Suprapubic skin (tissue), 4 donors: ENCODE data around the gene PRPSAP1. TPM values are rescaled to one million over a fixed set of nuclear protein-coding genes. Genes with fewer than 3 reads are reported as not detected.

Source experiments
- DNase-seq, 2 donors: peaks; one replicate each; pipeline ENCODE4 v3.0.0-alpha.2; 2019; ENCODE audit warnings: low spot score in 2 of 2
- H3K27ac ChIP-seq: fragments of 200-600 bp; sonication (generic); one replicate; pipeline ENCODE4 v1.5.1; 2019
- H3K27me3 ChIP-seq: fragments of 200-600 bp; sonication (generic); one replicate; pipeline ENCODE4 v1.5.1; 2019
- H3K36me3 ChIP-seq: fragments of 200-600 bp; sonication (generic); one replicate; pipeline ENCODE4 v1.5.1; 2019
- H3K4me1 ChIP-seq: fragments of 200-600 bp; sonication (generic); one replicate; pipeline ENCODE4 v1.5.1; 2019
- H3K4me3 ChIP-seq: fragments of 200-600 bp; sonication (generic); one replicate; pipeline ENCODE4 v1.5.1; 2019; ENCODE audit warnings: mild to moderate bottlenecking
- H3K9me3 ChIP-seq: fragments of 200-600 bp; sonication (generic); one replicate; pipeline ENCODE4 v1.5.1; 2019
- EP300 ChIP-seq: sonication (generic); formaldehyde crosslinking; IDR thresholded peaks from one replicate; pipeline ENCODE4 v1.6.1; 2017; ENCODE audit warnings: antibody characterized with exemption
- POLR2A ChIP-seq, 2 donors: fragments of 450-650 bp; IDR thresholded peaks; one replicate each; pipeline ENCODE4 v1.6.1; 2017; ENCODE audit warnings: antibody characterized with exemption in 2 of 2, mild to moderate bottlenecking in 2 of 2, moderate library complexity in 2 of 2
- POLR2AphosphoS5 ChIP-seq, 3 donors: sonication (generic); formaldehyde crosslinking; IDR thresholded peaks; one replicate each; pipeline ENCODE4 v1.6.1; 2017; ENCODE audit warnings: antibody characterized with exemption in 3 of 3
- WGBS: methylation state at CpG from one replicate; pipeline ENCODE4 v1.1.5; 2018; 5-methylcytosine and 5-hydroxymethylcytosine counted together
- total RNA-seq, 4 donors: library from RNA; depleted of rRNA; stranded (reverse); fragments of >200 nt; gene quantifications; one replicate each; pipeline ENCODE4 v1.1.0, GENCODE V29; 2016
- TF ChIP-seq, protein P1 (sequence below), 2 donors: fragments of 200-600 bp in 1 of 2; fragments of 450-650 bp in 1 of 2; sonication (generic) in 1 of 2; IDR thresholded peaks; one replicate each; pipeline ENCODE4 v1.5.1; 2016 to 2019; ENCODE audit warnings: antibody characterized with exemption in 2 of 2, mild to moderate bottlenecking in 1 of 2, moderate library complexity in 1 of 2

PRPSAP1 gene
- total RNA-seq, 4 donors from 2014 or later: 47.3 to 83.9 (median 63.8) TPM

DNA sequence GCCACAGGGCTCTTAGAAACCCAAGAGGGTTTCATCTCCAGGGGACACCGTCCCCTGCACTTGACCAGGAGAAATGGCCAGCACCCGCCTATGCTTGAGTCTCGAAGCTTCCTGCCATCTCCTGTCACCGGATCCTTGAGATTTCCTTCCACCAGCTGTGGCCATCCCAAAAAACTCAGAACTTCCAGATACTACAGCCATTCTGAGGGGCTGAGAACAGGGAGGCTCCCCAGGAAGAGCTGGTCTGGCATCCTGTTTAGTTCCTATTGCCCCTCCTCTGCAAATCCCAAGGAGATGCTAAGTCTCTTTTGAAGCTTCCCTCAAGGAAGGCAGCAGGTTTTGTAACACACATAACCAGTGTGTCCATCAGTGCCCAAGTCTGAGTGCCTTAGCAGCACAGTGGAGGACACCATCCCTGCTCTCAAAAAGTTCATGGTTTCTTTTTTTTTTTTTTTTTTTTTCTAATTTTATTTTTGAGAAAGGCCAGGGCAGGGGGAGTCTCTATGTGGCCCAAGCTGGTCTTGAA lies 86.6 kb downstream of the PRPSAP1 start:
- H3K27me3 ChIP-seq: no peaks in the 10 kb centered on the region
- peaks cover 15% of the 10 kb centered on the region for H3K36me3 ChIP-seq
- 62% methylated on average over 4 of the region's 4 CpGs for WGBS
- peak overlapping the region; percentile 98 for H3K27ac ChIP-seq
- peaks cover 80% of the 10 kb centered on the region for H3K4me1 ChIP-seq
- TF ChIP-seq POLR2AphosphoS5 (IDR thresholded peaks at IDR 0.05) (no peak), POLR2A (IDR thresholded peaks at IDR 0.05) (no peak), EP300 (no peak)
- TF ChIP-seq, protein P1, sequence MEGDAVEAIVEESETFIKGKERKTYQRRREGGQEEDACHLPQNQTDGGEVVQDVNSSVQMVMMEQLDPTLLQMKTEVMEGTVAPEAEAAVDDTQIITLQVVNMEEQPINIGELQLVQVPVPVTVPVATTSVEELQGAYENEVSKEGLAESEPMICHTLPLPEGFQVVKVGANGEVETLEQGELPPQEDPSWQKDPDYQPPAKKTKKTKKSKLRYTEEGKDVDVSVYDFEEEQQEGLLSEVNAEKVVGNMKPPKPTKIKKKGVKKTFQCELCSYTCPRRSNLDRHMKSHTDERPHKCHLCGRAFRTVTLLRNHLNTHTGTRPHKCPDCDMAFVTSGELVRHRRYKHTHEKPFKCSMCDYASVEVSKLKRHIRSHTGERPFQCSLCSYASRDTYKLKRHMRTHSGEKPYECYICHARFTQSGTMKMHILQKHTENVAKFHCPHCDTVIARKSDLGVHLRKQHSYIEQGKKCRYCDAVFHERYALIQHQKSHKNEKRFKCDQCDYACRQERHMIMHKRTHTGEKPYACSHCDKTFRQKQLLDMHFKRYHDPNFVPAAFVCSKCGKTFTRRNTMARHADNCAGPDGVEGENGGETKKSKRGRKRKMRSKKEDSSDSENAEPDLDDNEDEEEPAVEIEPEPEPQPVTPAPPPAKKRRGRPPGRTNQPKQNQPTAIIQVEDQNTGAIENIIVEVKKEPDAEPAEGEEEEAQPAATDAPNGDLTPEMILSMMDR (IDR thresholded peaks at IDR 0.05): no peak
- no peaks in the 10 kb centered on the region for H3K9me3 ChIP-seq
- DNase-seq: no peak
- H3K4me3 ChIP-seq: peak overlapping the region; percentile 88

DNA sequence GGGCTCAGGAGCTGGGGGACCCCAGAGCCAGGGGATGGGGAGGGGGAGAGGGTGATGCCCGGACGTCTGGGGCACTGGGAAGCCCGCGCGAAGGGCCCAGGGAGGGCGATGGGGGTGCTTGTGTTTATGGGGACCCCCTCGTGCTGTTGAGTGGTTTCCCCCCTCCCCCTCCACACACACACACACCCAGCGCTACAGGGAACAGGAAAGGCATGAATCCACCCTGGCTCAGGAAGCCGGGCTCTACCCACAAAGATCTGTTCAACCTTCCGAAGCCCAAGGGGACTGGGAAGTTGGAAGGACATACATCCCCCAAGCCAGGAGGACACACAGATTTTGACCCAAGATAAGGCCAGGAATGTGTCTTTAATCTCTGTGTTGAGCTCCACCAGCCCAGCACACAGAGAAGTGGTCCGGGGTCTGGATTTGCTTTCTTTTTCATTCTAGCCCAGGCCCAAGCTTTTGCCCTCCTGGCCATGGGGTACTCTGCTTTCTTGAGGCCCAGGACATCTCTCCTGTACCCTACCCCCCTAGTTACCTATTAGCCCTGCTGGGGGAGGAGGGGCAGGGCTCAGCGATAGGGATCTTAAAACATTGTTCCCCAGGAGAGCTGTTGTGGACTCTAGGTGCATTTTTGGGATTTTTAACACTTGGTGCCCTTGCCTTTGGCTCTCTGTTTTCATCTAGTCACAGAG lies 87.3 kb downstream of the PRPSAP1 start:
- H3K27ac ChIP-seq: peak overlapping the region; percentile 98
- peak overlapping the region; percentile 88 for H3K4me3 ChIP-seq
- H3K9me3 ChIP-seq: no peaks in the 10 kb centered on the region
- DNase-seq: no peak
- WGBS: 6% methylated on average over 9 of the region's 12 CpGs
- no peaks in the 10 kb centered on the region for H3K27me3 ChIP-seq
- H3K36me3 ChIP-seq: peaks cover 15% of the 10 kb centered on the region
- TF ChIP-seq, protein P1 (IDR thresholded peaks at IDR 0.05): no peak
- TF ChIP-seq POLR2AphosphoS5 (IDR thresholded peaks at IDR 0.05) (no peak), EP300 (no peak), POLR2A (IDR thresholded peaks at IDR 0.05) (no peak)
- peaks cover 79% of the 10 kb centered on the region for H3K4me1 ChIP-seq

DNA sequence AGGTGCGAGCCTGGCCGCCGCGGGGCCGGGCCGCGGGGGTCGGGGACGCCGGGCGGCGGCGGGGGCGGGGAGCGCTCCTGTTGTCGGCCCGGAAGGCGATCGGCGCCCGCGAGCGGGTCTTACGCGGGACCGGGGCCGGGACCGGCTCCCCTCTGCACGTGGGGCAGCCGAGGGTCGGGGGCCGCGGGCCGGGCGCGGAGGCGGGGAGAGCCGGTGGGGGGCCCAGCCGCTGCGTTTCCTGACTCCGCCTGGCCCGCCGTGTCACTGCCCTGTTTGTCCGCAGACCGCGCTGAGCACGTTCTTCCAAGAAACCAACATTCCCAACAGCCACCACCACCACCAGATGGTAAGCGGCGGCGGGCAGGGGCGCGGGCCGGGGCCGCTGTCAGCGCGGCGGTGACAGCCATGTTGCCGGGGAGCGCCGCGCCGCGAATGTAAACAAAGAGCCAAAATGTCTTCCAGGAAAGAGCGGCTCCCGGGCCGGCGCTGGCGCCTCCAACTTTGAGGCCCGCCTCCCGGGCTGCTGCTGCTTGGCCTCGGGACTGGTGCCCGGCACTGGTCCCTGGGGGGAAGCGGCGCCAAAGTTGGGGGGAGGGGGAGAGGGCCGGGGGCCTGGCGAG lies 88.0 kb downstream of the PRPSAP1 start:
- peak overlapping the region; percentile 98 for H3K27ac ChIP-seq
- peak overlapping the region; percentile 88 for H3K4me3 ChIP-seq
- no peaks in the 10 kb centered on the region for H3K9me3 ChIP-seq
- WGBS: no CpG with 5 or more reads among the region's 76 CpGs
- H3K36me3 ChIP-seq: peaks cover 11% of the 10 kb centered on the region
- no peaks in the 10 kb centered on the region for H3K27me3 ChIP-seq
- DNase-seq: peak in 1 of 2 donors; percentile 81
- peaks cover 73% of the 10 kb centered on the region for H3K4me1 ChIP-seq
- no peak for TF ChIP-seq EP300
- TF ChIP-seq POLR2AphosphoS5 (IDR thresholded peaks at IDR 0.05): peak in 1 of 3 donors; percentile 27

DNA sequence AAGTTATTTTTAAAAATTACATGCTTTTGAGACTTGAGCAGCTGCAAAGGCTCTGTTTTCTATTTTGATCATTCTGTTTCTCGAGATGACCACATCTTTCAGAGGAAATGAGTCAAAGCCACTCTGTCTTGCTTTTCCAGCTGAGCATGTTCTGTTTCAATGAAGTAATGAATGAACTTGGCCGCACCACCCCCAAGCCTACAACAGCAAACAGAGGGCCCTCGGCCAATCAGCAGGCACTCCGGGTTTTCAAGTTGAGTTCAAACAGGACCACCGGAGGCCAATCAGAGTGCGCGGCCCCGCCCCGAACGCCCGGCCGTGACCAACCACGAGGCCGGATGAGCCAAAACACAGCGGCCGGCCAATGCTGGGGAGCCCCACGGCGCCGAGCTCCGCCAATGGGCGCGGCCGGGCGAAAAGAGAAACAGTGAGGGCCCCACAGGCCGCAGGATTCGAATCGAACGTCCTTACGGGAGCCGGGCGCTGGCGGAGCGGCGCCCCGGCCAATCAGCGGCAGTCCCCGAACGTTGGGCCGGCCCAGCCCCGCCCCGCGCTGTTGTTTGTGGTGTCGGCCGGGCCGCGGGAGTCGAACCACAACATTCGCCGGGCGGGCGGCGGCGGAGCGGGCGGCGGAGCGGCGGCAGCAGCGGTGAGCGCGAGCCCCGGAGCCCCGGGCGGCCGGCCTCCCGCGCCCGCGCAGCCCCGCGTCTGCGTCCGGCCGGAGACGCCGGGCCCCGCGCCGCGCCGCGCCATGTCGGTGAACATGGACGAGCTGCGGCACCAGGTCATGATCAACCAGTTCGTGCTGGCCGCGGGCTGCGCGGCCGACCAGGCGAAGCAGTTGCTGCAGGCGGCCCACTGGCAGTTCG lies 88.7 kb downstream of the PRPSAP1 start, which contains the start of gene UBALD2:
TSS of gene UBALD2 (plus strand) at position 594 of the 869 bp plus-strand sequence. CDS start at position 752, 158 bp downstream.
- no peaks in the 10 kb centered on the region for H3K9me3 ChIP-seq
- H3K36me3 ChIP-seq: peaks cover 4% of the 10 kb centered on the region
- peak; percentile 100 for DNase-seq
- TF ChIP-seq POLR2A (IDR thresholded peaks at IDR 0.05) (peak; percentile 94 to 95), POLR2AphosphoS5 (IDR thresholded peaks at IDR 0.05) (peak in 2 of 3 donors; percentile 60 to 61)
- TF ChIP-seq, protein P1 (IDR thresholded peaks at IDR 0.05): no peak
- H3K4me1 ChIP-seq: peaks cover 75% of the 10 kb centered on the region
- no peaks in the 10 kb centered on the region for H3K27me3 ChIP-seq
- peak within 1 kb of the TSS; percentile 98 for H3K27ac ChIP-seq
- peak within 1 kb of the TSS; percentile 88 for H3K4me3 ChIP-seq
- 0% methylated on average over 17 of the region's 94 CpGs for WGBS

- Histone ChIP-seq H3K27me3 (no peaks in the 10 kb centered on the region), H3K9me3 (no peaks in the 10 kb centered on the region), H3K4me1 (peaks cover 79% of the 10 kb centered on the region), H3K4me3 (peak overlapping the region; percentile 13), H3K36me3 (peaks cover 4% of the 10 kb centered on the region), H3K27ac (peak overlapping the region; percentile 78)
- TF ChIP-seq POLR2A (IDR thresholded peaks at IDR 0.05) (no peak), POLR2AphosphoS5 (IDR thresholded peaks at IDR 0.05) (no peak), EP300 (no peak)
- TF ChIP-seq, protein P1 (IDR thresholded peaks at IDR 0.05): no peak
- DNase-seq: no peak
- 22% methylated on average over 9 of the region's 9 CpGs for WGBS
Observed at GRCh38 chr17:76264425-76264754, 89.3 kb downstream of the PRPSAP1 start.
